ENCODE data around the gene FRMD4B. TPM values are rescaled to one million over a fixed set of nuclear protein-coding genes. Genes with fewer than 3 reads are reported as not detected.

Gene FRMD4B
- total RNA-seq, 4 donors from 2014 or later: 34.9 to 70.0 (median 38.5) TPM

DNA sequence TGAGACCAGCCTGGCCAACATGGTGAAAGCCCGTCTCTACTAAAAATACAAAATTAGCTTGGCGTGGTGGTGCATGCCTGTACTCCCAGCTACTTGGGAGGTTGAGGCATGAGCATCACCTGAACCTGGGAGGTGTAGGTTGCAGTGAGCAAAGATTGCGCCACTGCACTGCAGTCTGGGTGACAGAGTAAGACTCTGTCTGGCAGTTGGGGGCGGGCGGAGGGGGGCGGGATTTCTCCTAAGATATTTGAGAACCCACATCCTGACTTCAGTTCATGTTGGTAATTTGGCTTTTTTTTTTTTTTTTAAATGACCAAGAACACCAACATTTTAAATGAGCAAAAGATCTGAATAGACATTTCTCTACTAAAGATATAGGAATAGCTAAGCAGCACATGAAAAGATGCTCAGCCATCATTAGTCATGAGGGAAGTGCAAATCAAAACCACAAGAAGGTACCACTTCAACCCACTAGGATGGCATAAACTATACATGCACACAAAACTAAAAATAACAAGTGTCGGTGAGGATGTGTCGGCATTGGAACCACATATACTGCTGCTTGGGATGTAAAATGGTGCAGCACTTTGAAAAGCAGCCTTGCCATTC, 187.9 kb downstream of the FRMD4B start:
- TF ChIP-seq, protein P1, sequence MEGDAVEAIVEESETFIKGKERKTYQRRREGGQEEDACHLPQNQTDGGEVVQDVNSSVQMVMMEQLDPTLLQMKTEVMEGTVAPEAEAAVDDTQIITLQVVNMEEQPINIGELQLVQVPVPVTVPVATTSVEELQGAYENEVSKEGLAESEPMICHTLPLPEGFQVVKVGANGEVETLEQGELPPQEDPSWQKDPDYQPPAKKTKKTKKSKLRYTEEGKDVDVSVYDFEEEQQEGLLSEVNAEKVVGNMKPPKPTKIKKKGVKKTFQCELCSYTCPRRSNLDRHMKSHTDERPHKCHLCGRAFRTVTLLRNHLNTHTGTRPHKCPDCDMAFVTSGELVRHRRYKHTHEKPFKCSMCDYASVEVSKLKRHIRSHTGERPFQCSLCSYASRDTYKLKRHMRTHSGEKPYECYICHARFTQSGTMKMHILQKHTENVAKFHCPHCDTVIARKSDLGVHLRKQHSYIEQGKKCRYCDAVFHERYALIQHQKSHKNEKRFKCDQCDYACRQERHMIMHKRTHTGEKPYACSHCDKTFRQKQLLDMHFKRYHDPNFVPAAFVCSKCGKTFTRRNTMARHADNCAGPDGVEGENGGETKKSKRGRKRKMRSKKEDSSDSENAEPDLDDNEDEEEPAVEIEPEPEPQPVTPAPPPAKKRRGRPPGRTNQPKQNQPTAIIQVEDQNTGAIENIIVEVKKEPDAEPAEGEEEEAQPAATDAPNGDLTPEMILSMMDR (IDR thresholded peaks at IDR 0.05; ENCODE audit: low read depth): no peak

DNA sequence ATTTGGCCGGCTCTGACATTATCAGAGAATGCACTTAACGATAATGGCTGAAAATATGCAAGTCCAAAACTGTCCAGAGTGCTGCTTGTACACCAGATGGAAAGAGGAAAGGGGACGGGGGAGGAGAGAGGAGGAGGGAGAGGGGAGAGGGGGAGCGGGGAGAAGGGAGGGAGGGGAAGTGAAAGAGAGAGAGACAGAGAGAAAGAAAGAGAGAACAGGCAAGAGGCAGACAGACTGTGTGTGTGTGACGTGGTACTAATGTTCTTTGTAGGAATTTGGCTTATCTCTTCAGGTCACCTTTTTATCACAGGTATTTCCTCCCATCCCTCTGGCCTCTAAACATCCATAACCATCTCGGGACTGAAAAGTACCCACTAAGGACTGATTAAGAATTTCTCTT, 188.4 kb downstream of the FRMD4B start:
- TF ChIP-seq, protein P1 (IDR thresholded peaks at IDR 0.05; ENCODE audit: low read depth): no peak

- TF ChIP-seq, protein P1 (IDR thresholded peaks at IDR 0.05; ENCODE audit: low read depth): no peak
Measured at GRCh38 chr3:69196876-69197275, 189.0 kb downstream of the FRMD4B start.

- TF ChIP-seq, protein P1 (IDR thresholded peaks at IDR 0.05; ENCODE audit: low read depth): no peak
Measured at GRCh38 chr3:69194431-69195165, 191.3 kb downstream of the FRMD4B start.

GRCh38 chr3:69193749-69194148, 192.1 kb downstream of the FRMD4B start:
- TF ChIP-seq, protein P1 (IDR thresholded peaks at IDR 0.05; ENCODE audit: low read depth): no peak

- TF ChIP-seq, protein P1 (IDR thresholded peaks at IDR 0.05; ENCODE audit: low read depth): no peak
Measured at GRCh38 chr3:69191516-69191915, 194.4 kb downstream of the FRMD4B start.

GRCh38 chr3:69189487-69189886, 196.4 kb downstream of the FRMD4B start:
- TF ChIP-seq, protein P1 (IDR thresholded peaks at IDR 0.05; ENCODE audit: low read depth): no peak

All from subcutaneous adipose tissue (tissue), 4 donors.